Measurements from ENCODE around the gene MFNG.
"Not testable (repeated sequence)": the region's sequence is repeated elsewhere in the genome, so short reads cannot be mapped to it uniquely, and the experiment has no call there.

MFNG gene

GRCh38 chr22:37470087-37470445 is 16.1 kb downstream of the MFNG start:
- Histone ChIP-seq H3F3A (ENCODE audit: control insufficient read depth, insufficient read depth) (peaks cover 19% of the 10 kb centered on the region), H3K79me2 (ENCODE audit: control insufficient read depth, low read length) (peaks cover 29% of the 10 kb centered on the region), H3K4me2 (ENCODE audit: low read length) (no peak overlapping the region), H3K4me1 (ENCODE audit: control insufficient read depth, low read length) (peaks cover 55% of the 10 kb centered on the region), H4K20me1 (ENCODE audit: control insufficient read depth, insufficient read depth, low read depth, low read length) (peaks cover 9% of the 10 kb centered on the region; the same call in 1 of the 2 replicates), H3K36me3 (ENCODE audit: control insufficient read depth, low read length) (peaks cover 90% of the 10 kb centered on the region), H3K9me2 (replicated peaks; ENCODE audit: control insufficient read depth, low read length) (no peaks in the 10 kb centered on the region), H3K4me3 (ENCODE audit: low read length) (no peak overlapping the region), H3K27ac (ENCODE audit: low read depth, low read length) (no peak overlapping the region), H3K27me3 (ENCODE audit: control insufficient read depth, low read length) (no peaks in the 10 kb centered on the region), H3K9me3 (ENCODE audit: control insufficient read depth, insufficient read depth, low read length) (no peaks in the 10 kb centered on the region)
- TF ChIP-seq CTCF (IDR thresholded peaks at IDR 0.05; ENCODE audit: low read depth, low read length, poor library complexity, severe bottlenecking): no peak
- TF ChIP-seq EZH2phosphoT487 (IDR thresholded peaks at IDR 0.05; ENCODE audit: borderline replicate concordance, low read length): no peak

GRCh38 chr22:37469416-37470086 is 16.6 kb downstream of the MFNG start:
- H3K9me3 ChIP-seq (ENCODE audit: control insufficient read depth, insufficient read depth, low read length): no peaks in the 10 kb centered on the region
- no peaks in the 10 kb centered on the region for H3K27me3 ChIP-seq (ENCODE audit: control insufficient read depth, low read length)
- H3K4me2 ChIP-seq (ENCODE audit: low read length): no peak overlapping the region
- H3K9me2 ChIP-seq (replicated peaks; ENCODE audit: control insufficient read depth, low read length): no peaks in the 10 kb centered on the region
- H3F3A ChIP-seq (ENCODE audit: control insufficient read depth, insufficient read depth): peaks cover 22% of the 10 kb centered on the region
- TF ChIP-seq CTCF (IDR thresholded peaks at IDR 0.05; ENCODE audit: low read depth, low read length, poor library complexity, severe bottlenecking) (no peak), EZH2phosphoT487 (IDR thresholded peaks at IDR 0.05; ENCODE audit: borderline replicate concordance, low read length) (no peak)
- H3K36me3 ChIP-seq (ENCODE audit: control insufficient read depth, low read length): peaks cover 85% of the 10 kb centered on the region
- peaks cover 55% of the 10 kb centered on the region for H3K4me1 ChIP-seq (ENCODE audit: control insufficient read depth, low read length)
- no peak overlapping the region for H3K27ac ChIP-seq (ENCODE audit: low read depth, low read length)
- H3K79me2 ChIP-seq (ENCODE audit: control insufficient read depth, low read length): peaks cover 24% of the 10 kb centered on the region
- H3K4me3 ChIP-seq (ENCODE audit: low read length): no peak overlapping the region
- peaks cover 9% of the 10 kb centered on the region; the same call in 1 of the 2 replicates for H4K20me1 ChIP-seq (ENCODE audit: control insufficient read depth, insufficient read depth, low read depth, low read length)

- H3F3A ChIP-seq (ENCODE audit: control insufficient read depth, insufficient read depth): peaks cover 31% of the 10 kb centered on the region
- peaks cover 11% of the 10 kb centered on the region for H3K79me2 ChIP-seq (ENCODE audit: control insufficient read depth, low read length)
- not testable (repeated sequence) for H3K9me3 ChIP-seq (ENCODE audit: control insufficient read depth, insufficient read depth, low read length); H3K27me3 ChIP-seq (ENCODE audit: control insufficient read depth, low read length); H3K27ac ChIP-seq (ENCODE audit: low read depth, low read length); H3K4me2 ChIP-seq (ENCODE audit: low read length); H4K20me1 ChIP-seq (ENCODE audit: control insufficient read depth, insufficient read depth, low read depth, low read length); H3K9me2 ChIP-seq (replicated peaks; ENCODE audit: control insufficient read depth, low read length); H3K4me3 ChIP-seq (ENCODE audit: low read length)
- H3K36me3 ChIP-seq (ENCODE audit: control insufficient read depth, low read length): peaks cover 72% of the 10 kb centered on the region
- H3K4me1 ChIP-seq (ENCODE audit: control insufficient read depth, low read length): peaks cover 47% of the 10 kb centered on the region
Observed at GRCh38 chr22:37468201-37468695, 17.9 kb downstream of the MFNG start.

- Histone ChIP-seq H4K20me1 (ENCODE audit: control insufficient read depth, insufficient read depth, low read depth, low read length) (peaks cover 9% of the 10 kb centered on the region; the same call in 1 of the 2 replicates), H3K4me1 (ENCODE audit: control insufficient read depth, low read length) (peaks cover 39% of the 10 kb centered on the region), H3K36me3 (ENCODE audit: control insufficient read depth, low read length) (peaks cover 65% of the 10 kb centered on the region), H3F3A (ENCODE audit: control insufficient read depth, insufficient read depth) (peaks cover 33% of the 10 kb centered on the region), H3K9me2 (replicated peaks; ENCODE audit: control insufficient read depth, low read length) (no peaks in the 10 kb centered on the region), H3K27ac (ENCODE audit: low read depth, low read length) (no peak overlapping the region), H3K4me2 (ENCODE audit: low read length) (no peak overlapping the region), H3K79me2 (ENCODE audit: control insufficient read depth, low read length) (peaks cover 6% of the 10 kb centered on the region), H3K27me3 (ENCODE audit: control insufficient read depth, low read length) (no peaks in the 10 kb centered on the region), H3K4me3 (ENCODE audit: low read length) (no peak overlapping the region), H3K9me3 (ENCODE audit: control insufficient read depth, insufficient read depth, low read length) (no peaks in the 10 kb centered on the region)
- no peak for TF ChIP-seq CTCF (IDR thresholded peaks at IDR 0.05; ENCODE audit: low read depth, low read length, poor library complexity, severe bottlenecking)
- TF ChIP-seq EZH2phosphoT487 (IDR thresholded peaks at IDR 0.05; ENCODE audit: borderline replicate concordance, low read length): no peak
Observed at GRCh38 chr22:37467391-37467955, 18.7 kb downstream of the MFNG start.

All from DOHH2 (cell line).